HEK293 (cell line): Measurements from ENCODE around the gene GASK1B.

Experiments used
- CTCF ChIA-PET: fragments of 350-600 bp; formaldehyde crosslinking; extraction: SDS; loops from one replicate; lab custom pipeline; 2021; ENCODE audit warnings: antibody characterized with exemption; lab: Yijun Ruan, JAX
- POLR2A ChIA-PET: fragments of 300-600 bp; formaldehyde crosslinking; extraction: SDS; loops from one replicate; lab custom pipeline; 2020; ENCODE audit warnings: antibody characterized with exemption, inconsistent platforms; lab: Yijun Ruan, JAX
- H3K27ac ChIP-seq: fragments of 200-500 bp; sonication (Bioruptor generic); 2 replicates; pipeline ENCODE4 v1.5.1; 2014; ENCODE audit warnings: low read depth, low read length, control low read depth, inconsistent platforms; ENCODE audit errors: extremely low read depth
- H3K36me3 ChIP-seq, 2 experiments: fragments of 200-500 bp in 1 of 2; sonication (Bioruptor generic) in 1 of 2; 1 replicate in 1 of 2; 2 replicates in 1 of 2; pipeline ENCODE4 v1.5.1; 2014 to 2017; ENCODE audit warnings: inconsistent platforms in 2 of 2, low read length in 2 of 2; ENCODE audit not compliant: control insufficient read depth in 2 of 2, insufficient read depth in 1 of 2
- H3K4me1 ChIP-seq: fragments of 200-500 bp; sonication (Bioruptor generic); 2 replicates; pipeline ENCODE4 v1.5.1; 2014; ENCODE audit warnings: mild to moderate bottlenecking, low read length, inconsistent platforms; ENCODE audit not compliant: control insufficient read depth, insufficient read depth
- H3K4me3 ChIP-seq: 2 replicates; pipeline ENCODE4 v1.5.1; 2011; ENCODE audit warnings: low read depth, mild to moderate bottlenecking, control low read depth, low read length, moderate library complexity
- H3K9me3 ChIP-seq: fragments of 200-500 bp; sonication (Bioruptor generic); 2 replicates; pipeline ENCODE4 v1.5.1; 2014; ENCODE audit warnings: low read depth, low read length, inconsistent platforms; ENCODE audit not compliant: control insufficient read depth, insufficient read depth
- KLF8 ChIP-seq: fragments of 450-650 bp; formaldehyde crosslinking; IDR thresholded peaks from 2 replicates; pipeline ENCODE4 v1.5.1; 2016; ENCODE audit warnings: missing biosample characterization, missing genetic modification characterization
- KLF9 ChIP-seq: fragments of 450-650 bp; formaldehyde crosslinking; IDR thresholded peaks from 2 replicates; pipeline ENCODE4 v1.5.1; 2016; ENCODE audit warnings: missing biosample characterization, missing genetic modification characterization, low read depth
- MYNN ChIP-seq: fragments of 450-650 bp; formaldehyde crosslinking; IDR thresholded peaks from 2 replicates; pipeline ENCODE4 v1.5.1; 2016; ENCODE audit warnings: missing biosample characterization, missing genetic modification characterization, borderline replicate concordance
- PRDM1 ChIP-seq: fragments of 450-650 bp; formaldehyde crosslinking; IDR thresholded peaks from 2 replicates; pipeline ENCODE4; 2016; ENCODE audit warnings: missing biosample characterization, missing genetic modification characterization
- SCRT1 ChIP-seq: fragments of 450-650 bp; formaldehyde crosslinking; IDR thresholded peaks from 2 replicates; pipeline ENCODE4 v1.5.1; 2016; ENCODE audit warnings: missing biosample characterization, missing genetic modification characterization, borderline replicate concordance
- ZEB2 ChIP-seq: fragments of 450-650 bp; formaldehyde crosslinking; IDR thresholded peaks from 2 replicates; pipeline ENCODE4 v1.5.1; 2016; ENCODE audit warnings: missing biosample characterization, missing genetic modification characterization
- ZFP41 ChIP-seq: fragments of 450-650 bp; formaldehyde crosslinking; IDR thresholded peaks from 2 replicates; pipeline ENCODE4 v1.5.1; 2016; ENCODE audit warnings: missing biosample characterization, missing genetic modification characterization, borderline replicate concordance
- ZNF121 ChIP-seq: fragments of 450-650 bp; formaldehyde crosslinking; IDR thresholded peaks from 2 replicates; pipeline ENCODE4 v1.5.1; 2016; ENCODE audit warnings: missing biosample characterization, missing genetic modification characterization
- ZNF138 ChIP-seq: fragments of 450-650 bp; formaldehyde crosslinking; IDR thresholded peaks from 2 replicates; pipeline ENCODE4 v1.5.1; 2016; ENCODE audit warnings: missing biosample characterization, missing genetic modification characterization, borderline replicate concordance
- ZNF274 ChIP-seq, 2 experiments: fragments of 200-500 bp in 1 of 2; fragments of 450-650 bp in 1 of 2; sonication (Bioruptor generic) in 1 of 2; formaldehyde crosslinking in 1 of 2; IDR thresholded peaks; 2 replicates each; pipeline versions ENCODE4 v1.5.1 to v1.6.1; 2014 to 2016; ENCODE audit warnings: borderline replicate concordance in 1 of 2, inconsistent platforms in 1 of 2, low read length in 1 of 2, missing biosample characterization in 1 of 2, missing genetic modification characterization in 1 of 2
- ZNF324 ChIP-seq: fragments of 450-650 bp; formaldehyde crosslinking; IDR thresholded peaks from 2 replicates; pipeline ENCODE4 v1.5.1; 2016; ENCODE audit warnings: missing biosample characterization, missing genetic modification characterization
- ZNF341 ChIP-seq: fragments of 450-650 bp; formaldehyde crosslinking; IDR thresholded peaks from 2 replicates; pipeline ENCODE4; 2016; ENCODE audit warnings: low read depth, missing biosample characterization, missing genetic modification characterization
- ZNF37A ChIP-seq: fragments of 450-650 bp; IDR thresholded peaks from 2 replicates; pipeline ENCODE4 v1.5.1; 2018; ENCODE audit warnings: missing biosample characterization, missing genetic modification characterization
- ZNF433 ChIP-seq: fragments of 450-650 bp; formaldehyde crosslinking; IDR thresholded peaks from 2 replicates; pipeline ENCODE4 v1.5.1; 2016; ENCODE audit warnings: missing biosample characterization, missing genetic modification characterization, low read depth
- ZNF610 ChIP-seq: fragments of 450-650 bp; formaldehyde crosslinking; IDR thresholded peaks from 2 replicates; pipeline ENCODE4 v1.5.1; 2016; ENCODE audit warnings: missing biosample characterization, missing genetic modification characterization, borderline replicate concordance
- ZNF626 ChIP-seq: fragments of 450-650 bp; sonication (Bioruptor Pico); formaldehyde crosslinking; IDR thresholded peaks from 2 replicates; pipeline ENCODE4 v1.5.1; 2018; ENCODE audit warnings: missing biosample characterization, missing genetic modification characterization, inconsistent platforms
- ZNF654 ChIP-seq: fragments of 450-650 bp; formaldehyde crosslinking; IDR thresholded peaks from 2 replicates; pipeline ENCODE4 v1.5.1; 2016; ENCODE audit warnings: low read depth, missing biosample characterization, missing genetic modification characterization
- ZNF660 ChIP-seq: fragments of 450-650 bp; IDR thresholded peaks from 2 replicates; pipeline ENCODE4 v1.5.1; 2018; ENCODE audit warnings: missing biosample characterization, mild to moderate bottlenecking, missing genetic modification characterization
- ZNF747 ChIP-seq: fragments of 450-650 bp; formaldehyde crosslinking; IDR thresholded peaks from 2 replicates; pipeline ENCODE4 v1.5.1; 2016; ENCODE audit warnings: missing biosample characterization, missing genetic modification characterization
- ZSCAN30 ChIP-seq: fragments of 450-650 bp; IDR thresholded peaks from 2 replicates; pipeline ENCODE4 v1.5.1; 2018; ENCODE audit warnings: missing biosample characterization, mild to moderate bottlenecking, missing genetic modification characterization, moderate library complexity
- TF ChIP-seq, protein P1 (sequence below): fragments of 450-650 bp; formaldehyde crosslinking; IDR thresholded peaks from 2 replicates; pipeline ENCODE4 v1.5.1; 2016; ENCODE audit warnings: missing biosample characterization, missing genetic modification characterization
- TF ChIP-seq, protein P2 (sequence below): fragments of 450-650 bp; formaldehyde crosslinking; IDR thresholded peaks from 2 replicates; pipeline ENCODE4 v1.5.1; 2016; ENCODE audit warnings: missing biosample characterization, missing genetic modification characterization

The GASK1B gene

DNA sequence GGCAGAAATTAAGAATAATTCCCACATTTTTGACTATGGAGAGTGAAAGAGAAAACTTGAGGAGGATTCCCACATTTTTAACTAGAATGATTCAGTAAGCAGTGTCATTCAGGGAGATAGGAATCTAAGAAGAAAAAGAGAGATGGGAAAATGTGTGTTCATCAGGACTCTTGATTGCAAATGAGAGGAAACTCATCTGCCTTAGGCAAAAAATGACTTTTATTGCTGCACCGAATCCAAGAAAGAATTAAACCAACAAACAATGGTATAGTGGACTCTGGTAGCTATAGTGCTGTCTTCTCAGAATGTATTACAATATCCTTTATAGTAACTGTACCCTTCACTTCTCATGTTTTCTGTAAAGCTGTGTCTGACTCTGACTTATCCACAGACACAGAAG, 22.5 kb upstream of the GASK1B start (continued):
- TF ChIP-seq, protein P1, sequence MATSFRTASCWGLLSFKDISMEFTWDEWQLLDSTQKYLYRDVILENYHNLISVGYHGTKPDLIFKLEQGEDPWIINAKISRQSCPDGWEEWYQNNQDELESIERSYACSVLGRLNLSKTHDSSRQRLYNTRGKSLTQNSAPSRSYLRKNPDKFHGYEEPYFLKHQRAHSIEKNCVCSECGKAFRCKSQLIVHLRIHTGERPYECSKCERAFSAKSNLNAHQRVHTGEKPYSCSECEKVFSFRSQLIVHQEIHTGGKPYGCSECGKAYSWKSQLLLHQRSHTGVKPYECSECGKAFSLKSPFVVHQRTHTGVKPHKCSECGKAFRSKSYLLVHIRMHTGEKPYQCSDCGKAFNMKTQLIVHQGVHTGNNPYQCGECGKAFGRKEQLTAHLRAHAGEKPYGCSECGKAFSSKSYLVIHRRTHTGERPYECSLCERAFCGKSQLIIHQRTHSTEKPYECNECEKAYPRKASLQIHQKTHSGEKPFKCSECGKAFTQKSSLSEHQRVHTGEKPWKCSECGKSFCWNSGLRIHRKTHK (tag by site-specific recombination), result no peak
- TF ChIP-seq ZNF324 (no peak), ZFP41 (no peak), KLF8 (no peak)
- TF ChIP-seq, all 188 proteins: peak for 0

DNA sequence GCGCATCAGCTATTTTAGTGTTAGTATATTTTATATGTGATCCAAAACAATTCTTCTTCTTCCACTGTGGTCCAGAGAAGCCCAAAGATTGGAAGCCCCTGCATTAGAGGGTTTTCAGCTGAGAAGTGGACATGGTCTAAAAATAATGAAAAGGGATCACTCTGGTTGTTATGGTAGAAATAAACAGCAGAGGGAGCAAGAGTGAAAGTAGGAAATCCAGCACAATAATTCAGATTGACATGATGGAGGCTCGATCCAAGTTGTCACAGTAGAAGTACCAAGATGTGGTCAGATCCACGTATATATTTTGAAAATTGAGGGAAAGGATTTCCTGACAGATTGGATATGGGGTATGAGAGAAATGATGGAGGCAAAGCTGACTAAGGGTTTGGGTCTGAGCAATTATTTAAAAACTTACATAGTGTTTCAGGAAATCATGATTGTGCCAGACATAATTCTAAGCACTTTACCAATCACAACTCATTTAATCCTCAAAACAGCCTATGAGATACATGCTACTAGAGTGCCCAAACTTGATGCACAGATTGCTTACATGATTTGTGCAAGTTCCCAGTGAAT, 20.4 kb upstream of the GASK1B start:
- TF ChIP-seq ZSCAN30 (tag by site-specific recombination) (no peak), SCRT1 (tag by site-specific recombination) (no peak), ZNF654 (tag by site-specific recombination) (peak; percentile 31; the same call in 1 of the 2 replicates), MYNN (tag by site-specific recombination) (no peak), PRDM1 (no peak)
- Histone ChIP-seq H3K4me1 (no peaks in the 10 kb centered on the region), H3K27ac (no peak overlapping the region), H3K4me3 (no peak overlapping the region), H3K36me3 (no peaks in the 10 kb centered on the region), H3K9me3 (no peaks in the 10 kb centered on the region)
- CTCF ChIA-PET, result interaction anchor here (0.6 to 9.0 kb wide), 15 partner anchors 8 to 596 kb away, joined by 3 to 52 read pairs (median 4); no protein-coding TSS in a partner anchor
- POLR2A ChIA-PET, result no interaction called here

DNA sequence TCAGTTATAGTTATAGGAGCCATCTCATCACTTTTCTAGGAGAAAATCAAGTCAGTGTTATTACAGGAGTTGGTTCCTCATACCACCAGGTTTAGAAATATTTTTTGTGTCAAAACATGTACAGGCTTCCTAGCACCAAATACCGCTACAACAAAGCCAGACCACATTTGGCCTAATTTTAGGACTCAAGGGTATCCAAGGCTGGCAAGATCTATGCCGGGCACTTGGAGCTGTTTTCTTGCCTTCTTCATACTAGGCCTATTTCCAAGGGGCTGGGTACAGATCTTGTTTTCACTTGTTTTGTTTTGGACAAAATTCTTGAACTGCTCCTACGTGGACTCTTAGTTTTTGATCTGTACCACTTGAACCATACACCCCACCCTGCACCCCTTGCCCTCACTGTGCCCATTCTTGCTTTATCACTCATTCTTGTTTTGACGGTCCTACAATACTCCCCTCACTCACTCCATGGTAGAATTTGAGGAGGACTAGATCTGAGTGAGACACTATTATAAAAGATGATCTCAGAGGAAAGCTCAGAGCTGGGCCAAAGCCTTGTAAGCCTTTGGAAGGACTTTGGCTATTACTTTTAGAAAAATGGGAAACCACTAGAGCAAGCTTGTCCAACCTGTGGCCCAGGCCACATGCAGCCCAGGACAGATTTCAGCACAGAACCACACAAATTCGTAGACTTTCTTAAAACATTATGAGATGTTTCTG, 19.8 kb upstream of the GASK1B start:
- H3K4me3 ChIP-seq, result no peak overlapping the region
- ChIA-PET CTCF (interaction anchor here (1.0 to 9.0 kb wide), 8 partner anchors 10 to 202 kb away, joined by 3 to 52 read pairs (median 4); no protein-coding TSS in a partner anchor), POLR2A (no interaction called here)
- H3K4me1 ChIP-seq, result no peaks in the 10 kb centered on the region
- no peak overlapping the region for H3K27ac ChIP-seq
- no peaks in the 10 kb centered on the region for H3K36me3 ChIP-seq
- TF ChIP-seq ZNF433 (tag by site-specific recombination) (no peak), PRDM1 (no peak), ZNF341 (tag by site-specific recombination) (no peak), ZNF274 (IDR thresholded peaks at IDR 0.05; ENCODE audit: low read length) (no peak), ZNF274 (tag by site-specific recombination; IDR thresholded peaks at IDR 0.05; ENCODE audit: borderline replicate concordance) (no peak), ZEB2 (tag by site-specific recombination) (no peak), ZNF747 (tag by site-specific recombination) (no peak), ZNF610 (tag by site-specific recombination) (no peak), ZNF660 (tag by site-specific recombination) (no peak), ZNF138 (tag by site-specific recombination) (no peak), ZNF121 (tag by site-specific recombination) (no peak), ZNF37A (tag by site-specific recombination) (no peak), KLF9 (no peak), ZNF626 (no peak)
- TF ChIP-seq, protein P2, sequence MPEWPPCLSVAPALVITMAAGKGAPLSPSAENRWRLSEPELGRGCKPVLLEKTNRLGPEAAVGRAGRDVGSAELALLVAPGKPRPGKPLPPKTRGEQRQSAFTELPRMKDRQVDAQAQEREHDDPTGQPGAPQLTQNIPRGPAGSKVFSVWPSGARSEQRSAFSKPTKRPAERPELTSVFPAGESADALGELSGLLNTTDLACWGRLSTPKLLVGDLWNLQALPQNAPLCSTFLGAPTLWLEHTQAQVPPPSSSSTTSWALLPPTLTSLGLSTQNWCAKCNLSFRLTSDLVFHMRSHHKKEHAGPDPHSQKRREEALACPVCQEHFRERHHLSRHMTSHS (tag by site-specific recombination), result no peak
- no peaks in the 10 kb centered on the region for H3K9me3 ChIP-seq
